HEK293 (cell line): ENCODE results near the gene C2CD2L.

Experiments
- AEBP2 ChIP-seq: fragments of 450-650 bp; formaldehyde crosslinking; IDR thresholded peaks from 2 replicates; pipeline ENCODE4 v1.5.1; 2016; ENCODE audit warnings: missing biosample characterization, missing genetic modification characterization, borderline replicate concordance
- BCL11A ChIP-seq: fragments of 450-650 bp; formaldehyde crosslinking; IDR thresholded peaks from 2 replicates; pipeline ENCODE4 v1.5.1; 2016; ENCODE audit warnings: low read depth, missing biosample characterization, missing genetic modification characterization
- FEZF1 ChIP-seq: fragments of 450-650 bp; formaldehyde crosslinking; IDR thresholded peaks from 2 replicates; pipeline ENCODE4 v1.5.1; 2016; ENCODE audit warnings: missing biosample characterization, missing genetic modification characterization
- HIC1 ChIP-seq: fragments of 450-650 bp; formaldehyde crosslinking; IDR thresholded peaks from 2 replicates; pipeline ENCODE4 v1.5.1; 2016; ENCODE audit warnings: missing biosample characterization, missing genetic modification characterization
- SCRT2 ChIP-seq: fragments of 450-650 bp; formaldehyde crosslinking; IDR thresholded peaks from 2 replicates; pipeline ENCODE4 v1.5.1; 2016; ENCODE audit warnings: missing biosample characterization, missing genetic modification characterization
- WT1 ChIP-seq: fragments of 450-650 bp; formaldehyde crosslinking; IDR thresholded peaks from 2 replicates; pipeline ENCODE4 v1.5.1; 2016; ENCODE audit warnings: missing biosample characterization, missing genetic modification characterization
- ZBTB21 ChIP-seq: fragments of 450-650 bp; formaldehyde crosslinking; IDR thresholded peaks from 2 replicates; pipeline ENCODE4 v1.5.1; 2017; ENCODE audit warnings: missing biosample characterization, missing genetic modification characterization
- ZNF138 ChIP-seq: fragments of 450-650 bp; formaldehyde crosslinking; IDR thresholded peaks from 2 replicates; pipeline ENCODE4 v1.5.1; 2016; ENCODE audit warnings: missing biosample characterization, missing genetic modification characterization, borderline replicate concordance
- ZNF223 ChIP-seq: fragments of 450-650 bp; formaldehyde crosslinking; IDR thresholded peaks from 2 replicates; pipeline ENCODE4 v1.5.1; 2016; ENCODE audit warnings: missing biosample characterization, missing genetic modification characterization
- ZNF335 ChIP-seq: fragments of 450-650 bp; formaldehyde crosslinking; conservative IDR thresholded peaks from 2 replicates; pipeline ENCODE4 v1.5.1; 2016; ENCODE audit warnings: missing biosample characterization, missing genetic modification characterization
- ZNF354C ChIP-seq: fragments of 450-650 bp; formaldehyde crosslinking; IDR thresholded peaks from 2 replicates; pipeline ENCODE4 v1.5.1; 2016; ENCODE audit warnings: missing biosample characterization, missing genetic modification characterization, low read depth, borderline replicate concordance
- ZNF473 ChIP-seq: fragments of 450-650 bp; formaldehyde crosslinking; IDR thresholded peaks from 2 replicates; pipeline ENCODE4 v1.5.1; 2017; ENCODE audit warnings: missing biosample characterization, missing genetic modification characterization
- ZNF488 ChIP-seq: fragments of 450-650 bp; formaldehyde crosslinking; IDR thresholded peaks from 2 replicates; pipeline ENCODE4 v1.5.1; 2016; ENCODE audit warnings: missing biosample characterization, missing genetic modification characterization
- ZNF510 ChIP-seq: fragments of 450-650 bp; formaldehyde crosslinking; IDR thresholded peaks from 2 replicates; pipeline ENCODE4 v1.5.1; 2018; ENCODE audit warnings: mild to moderate bottlenecking, missing genetic modification characterization, missing biosample characterization; ENCODE audit not compliant: insufficient replicate concordance
- ZNF513 ChIP-seq: fragments of 450-650 bp; IDR thresholded peaks from 2 replicates; pipeline ENCODE4 v1.5.1; 2018; ENCODE audit warnings: missing biosample characterization, missing genetic modification characterization
- ZNF571 ChIP-seq: fragments of 450-650 bp; formaldehyde crosslinking; IDR thresholded peaks from 2 replicates; pipeline ENCODE4 v1.5.0; 2017; ENCODE audit warnings: missing biosample characterization, missing genetic modification characterization
- ZNF621 ChIP-seq: fragments of 450-650 bp; formaldehyde crosslinking; IDR thresholded peaks from 2 replicates; pipeline ENCODE4 v1.5.1; 2017; ENCODE audit warnings: missing biosample characterization, missing genetic modification characterization
- ZNF623 ChIP-seq: fragments of 450-650 bp; formaldehyde crosslinking; IDR thresholded peaks from 2 replicates; pipeline ENCODE4 v1.5.1; 2016; ENCODE audit warnings: missing biosample characterization, missing genetic modification characterization
- ZNF629 ChIP-seq: fragments of 450-650 bp; formaldehyde crosslinking; IDR thresholded peaks from 2 replicates; pipeline ENCODE4 v1.5.1; 2017; ENCODE audit warnings: missing biosample characterization, missing genetic modification characterization
- ZNF658 ChIP-seq: fragments of 450-650 bp; formaldehyde crosslinking; IDR thresholded peaks from 2 replicates; pipeline ENCODE4; 2016; ENCODE audit warnings: missing biosample characterization, missing genetic modification characterization
- ZNF692 ChIP-seq: fragments of 450-650 bp; formaldehyde crosslinking; IDR thresholded peaks from 2 replicates; pipeline ENCODE4 v1.5.1; 2016; ENCODE audit warnings: missing biosample characterization, missing genetic modification characterization
- ZNF843 ChIP-seq: fragments of 450-650 bp; formaldehyde crosslinking; IDR thresholded peaks from 2 replicates; pipeline ENCODE4 v1.5.1; 2016; ENCODE audit warnings: missing biosample characterization, missing genetic modification characterization
- ZSCAN16 ChIP-seq: fragments of 450-650 bp; formaldehyde crosslinking; IDR thresholded peaks from 2 replicates; pipeline ENCODE4 v1.5.1; 2016; ENCODE audit warnings: missing biosample characterization, missing genetic modification characterization
- ZXDB ChIP-seq: fragments of 450-650 bp; formaldehyde crosslinking; IDR thresholded peaks from 2 replicates; pipeline ENCODE4 v1.5.1; 2016; ENCODE audit warnings: missing biosample characterization, missing genetic modification characterization

Gene C2CD2L

GRCh38 chr11:119093942-119094815 lies 13.0 kb upstream of the C2CD2L start (continued):
- TF ChIP-seq FEZF1 (tag by site-specific recombination) (no peak), ZSCAN16 (tag by site-specific recombination) (no peak), SCRT2 (tag by site-specific recombination) (no peak), AEBP2 (no peak), ZNF623 (tag by site-specific recombination) (no peak), ZNF223 (no peak), ZNF692 (tag by site-specific recombination) (0 out of 2 replicates have a peak, but pooled peaks have one; percentile 13), ZNF354C (no peak), ZNF488 (tag by site-specific recombination) (no peak), HIC1 (tag by site-specific recombination) (no peak), ZNF473 (tag by site-specific recombination) (no peak), ZNF621 (tag by site-specific recombination) (no peak), ZNF138 (tag by site-specific recombination) (no peak), ZNF629 (tag by site-specific recombination) (no peak), ZNF571 (no peak), ZNF513 (tag by site-specific recombination) (no peak), ZXDB (tag by site-specific recombination) (no peak), ZBTB21 (no peak), ZNF335 (no peak), ZNF843 (tag by site-specific recombination) (no peak), ZNF510 (tag by site-specific recombination) (no peak), WT1 (tag by site-specific recombination) (no peak), BCL11A (no peak), ZNF658 (no peak)
